SKM-1 treated with dmso at 0.1 percent for 144 hours (cell line): ENCODE data around the gene ZFX.

Experiments used
- DNase-seq: peaks from one replicate; lab custom pipeline; 2025; ENCODE audit not compliant: unreplicated experiment; lab: John Stamatoyannopoulos, UW

Gene ZFX

GRCh38 chrX:24201216-24201615 lies 51.7 kb downstream of the ZFX start:
- DNase-seq: no peak

GRCh38 chrX:24202465-24203031 lies 53.0 kb downstream of the ZFX start:
- no peak for DNase-seq

- DNase-seq: no peak
Observed at GRCh38 chrX:24203072-24203808, 53.7 kb downstream of the ZFX start.

GRCh38 chrX:24204331-24204730 lies 54.8 kb downstream of the ZFX start:
- no peak for DNase-seq

- DNase-seq: no peak
Observed at GRCh38 chrX:24204958-24205357, 55.4 kb downstream of the ZFX start.

- no peak for DNase-seq
Observed at GRCh38 chrX:24207826-24208225, 58.3 kb downstream of the ZFX start.

GRCh38 chrX:24208496-24209240 lies 59.1 kb downstream of the ZFX start:
- no peak for DNase-seq

GRCh38 chrX:24210190-24210589 lies 60.7 kb downstream of the ZFX start:
- DNase-seq: no peak

- no peak for DNase-seq
Observed at GRCh38 chrX:24214568-24214967, 65.0 kb downstream of the ZFX start.

- no peak for DNase-seq
Observed at GRCh38 chrX:24215272-24215671, 65.7 kb downstream of the ZFX start.

- DNase-seq: no peak
Observed at GRCh38 chrX:24216037-24216436, 66.5 kb downstream of the ZFX start.

GRCh38 chrX:24216827-24217226 lies 67.3 kb downstream of the ZFX start:
- no peak for DNase-seq

- DNase-seq: no peak
Observed at GRCh38 chrX:24219320-24219719, 69.8 kb downstream of the ZFX start.

- no peak for DNase-seq
Observed at GRCh38 chrX:24221872-24222271, 72.3 kb downstream of the ZFX start.

GRCh38 chrX:24225265-24225664 lies 75.7 kb downstream of the ZFX start:
- no peak for DNase-seq

- DNase-seq: no peak
Observed at GRCh38 chrX:24226176-24226575, 76.6 kb downstream of the ZFX start.

GRCh38 chrX:24228596-24228995 lies 79.1 kb downstream of the ZFX start:
- DNase-seq: no peak

GRCh38 chrX:24229400-24229879 lies 79.9 kb downstream of the ZFX start:
- DNase-seq: no peak

- no peak for DNase-seq
Observed at GRCh38 chrX:24229976-24230375, 80.4 kb downstream of the ZFX start.

- no peak for DNase-seq
Observed at GRCh38 chrX:24231131-24231540, 81.6 kb downstream of the ZFX start.

GRCh38 chrX:24231641-24232179 lies 82.2 kb downstream of the ZFX start:
- no peak for DNase-seq

- no peak for DNase-seq
Observed at GRCh38 chrX:24232796-24233195, 83.3 kb downstream of the ZFX start.
